ENCODE measurements around the gene ARFRP1. TPM values are rescaled to one million over a fixed set of nuclear protein-coding genes. Genes with fewer than 3 reads are reported as not detected.

Gene ARFRP1
- total RNA-seq, 2 donors from 2014 or later = 35.3 to 76.9 TPM

DNA sequence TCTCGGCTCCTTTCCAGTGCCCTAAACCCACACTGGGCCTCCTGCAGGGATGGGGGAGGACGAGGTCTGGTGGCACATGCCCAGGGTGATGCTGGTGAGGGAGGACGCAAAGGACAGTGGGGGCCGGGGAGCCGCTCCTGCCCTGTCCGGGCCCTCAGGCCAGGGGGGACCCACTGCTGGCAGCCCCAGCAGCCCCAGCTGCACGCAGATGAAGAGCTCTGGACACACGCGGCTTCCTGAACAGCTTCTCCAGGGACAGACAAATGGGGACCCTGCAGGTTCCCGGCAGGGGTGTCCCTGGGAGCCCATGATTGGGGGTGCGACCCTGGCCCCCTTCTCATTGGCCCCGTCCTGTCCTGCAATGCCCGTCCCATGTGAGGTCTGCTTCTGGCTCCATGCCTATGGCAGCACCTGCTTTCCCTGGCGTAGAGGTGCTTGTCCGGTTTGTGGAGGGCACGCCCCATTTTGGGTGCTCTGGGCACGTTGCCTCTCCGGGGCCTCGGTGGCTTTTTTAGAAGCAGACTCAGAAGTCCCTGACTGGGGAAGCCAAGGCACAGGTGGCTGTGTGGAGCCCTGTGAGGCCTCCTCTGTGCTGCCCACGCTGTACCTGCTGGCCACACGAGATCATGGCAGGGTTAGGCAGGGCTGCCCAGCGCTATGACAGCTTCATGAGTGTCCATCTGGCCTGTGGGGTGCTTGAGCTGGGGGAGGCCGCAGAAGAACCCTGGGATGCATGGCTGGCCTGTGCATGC lies 26.7 kb downstream of the ARFRP1 start:
- Histone ChIP-seq H3K27ac (peak overlapping the region; percentile 79), H3K4me3 (no peak overlapping the region), H3K9ac (ENCODE audit: low read depth in 2 of 2, low read length in 2 of 2) (no peak overlapping the region), H3K36me3 (no peaks in the 10 kb centered on the region), H3K4me1 (peaks cover 5% of the 10 kb centered on the region), H3K9me3 (no peaks in the 10 kb centered on the region), H3K27me3 (no peaks in the 10 kb centered on the region)
- intact Hi-C loops (cut with DNase I) = no loop called here
- TF ChIP-seq, protein P1, sequence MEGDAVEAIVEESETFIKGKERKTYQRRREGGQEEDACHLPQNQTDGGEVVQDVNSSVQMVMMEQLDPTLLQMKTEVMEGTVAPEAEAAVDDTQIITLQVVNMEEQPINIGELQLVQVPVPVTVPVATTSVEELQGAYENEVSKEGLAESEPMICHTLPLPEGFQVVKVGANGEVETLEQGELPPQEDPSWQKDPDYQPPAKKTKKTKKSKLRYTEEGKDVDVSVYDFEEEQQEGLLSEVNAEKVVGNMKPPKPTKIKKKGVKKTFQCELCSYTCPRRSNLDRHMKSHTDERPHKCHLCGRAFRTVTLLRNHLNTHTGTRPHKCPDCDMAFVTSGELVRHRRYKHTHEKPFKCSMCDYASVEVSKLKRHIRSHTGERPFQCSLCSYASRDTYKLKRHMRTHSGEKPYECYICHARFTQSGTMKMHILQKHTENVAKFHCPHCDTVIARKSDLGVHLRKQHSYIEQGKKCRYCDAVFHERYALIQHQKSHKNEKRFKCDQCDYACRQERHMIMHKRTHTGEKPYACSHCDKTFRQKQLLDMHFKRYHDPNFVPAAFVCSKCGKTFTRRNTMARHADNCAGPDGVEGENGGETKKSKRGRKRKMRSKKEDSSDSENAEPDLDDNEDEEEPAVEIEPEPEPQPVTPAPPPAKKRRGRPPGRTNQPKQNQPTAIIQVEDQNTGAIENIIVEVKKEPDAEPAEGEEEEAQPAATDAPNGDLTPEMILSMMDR (IDR thresholded peaks at IDR 0.05) = no peak
- DNase-seq = no peak

GRCh38 chr20:63680427-63680826 lies 27.3 kb downstream of the ARFRP1 start:
- DNase-seq = no peak
- Histone ChIP-seq H3K36me3 (no peaks in the 10 kb centered on the region), H3K4me1 (no peaks in the 10 kb centered on the region), H3K27me3 (no peaks in the 10 kb centered on the region), H3K27ac (no peak overlapping the region), H3K4me3 (no peak overlapping the region), H3K9me3 (no peaks in the 10 kb centered on the region), H3K9ac (ENCODE audit: low read depth in 2 of 2, low read length in 2 of 2) (no peak overlapping the region)
- intact Hi-C loops (cut with DNase I) = no loop called here
- TF ChIP-seq, protein P1 (IDR thresholded peaks at IDR 0.05) = no peak

GRCh38 chr20:63679799-63680305 lies 27.9 kb downstream of the ARFRP1 start:
- Histone ChIP-seq H3K4me3 (no peak overlapping the region), H3K27ac (no peak overlapping the region), H3K9me3 (no peaks in the 10 kb centered on the region), H3K9ac (ENCODE audit: low read depth in 2 of 2, low read length in 2 of 2) (no peak overlapping the region), H3K36me3 (no peaks in the 10 kb centered on the region), H3K4me1 (no peaks in the 10 kb centered on the region), H3K27me3 (no peaks in the 10 kb centered on the region)
- no peak for DNase-seq
- intact Hi-C loops (cut with DNase I) = no loop called here
- TF ChIP-seq, protein P1 (IDR thresholded peaks at IDR 0.05) = no peak

DNA sequence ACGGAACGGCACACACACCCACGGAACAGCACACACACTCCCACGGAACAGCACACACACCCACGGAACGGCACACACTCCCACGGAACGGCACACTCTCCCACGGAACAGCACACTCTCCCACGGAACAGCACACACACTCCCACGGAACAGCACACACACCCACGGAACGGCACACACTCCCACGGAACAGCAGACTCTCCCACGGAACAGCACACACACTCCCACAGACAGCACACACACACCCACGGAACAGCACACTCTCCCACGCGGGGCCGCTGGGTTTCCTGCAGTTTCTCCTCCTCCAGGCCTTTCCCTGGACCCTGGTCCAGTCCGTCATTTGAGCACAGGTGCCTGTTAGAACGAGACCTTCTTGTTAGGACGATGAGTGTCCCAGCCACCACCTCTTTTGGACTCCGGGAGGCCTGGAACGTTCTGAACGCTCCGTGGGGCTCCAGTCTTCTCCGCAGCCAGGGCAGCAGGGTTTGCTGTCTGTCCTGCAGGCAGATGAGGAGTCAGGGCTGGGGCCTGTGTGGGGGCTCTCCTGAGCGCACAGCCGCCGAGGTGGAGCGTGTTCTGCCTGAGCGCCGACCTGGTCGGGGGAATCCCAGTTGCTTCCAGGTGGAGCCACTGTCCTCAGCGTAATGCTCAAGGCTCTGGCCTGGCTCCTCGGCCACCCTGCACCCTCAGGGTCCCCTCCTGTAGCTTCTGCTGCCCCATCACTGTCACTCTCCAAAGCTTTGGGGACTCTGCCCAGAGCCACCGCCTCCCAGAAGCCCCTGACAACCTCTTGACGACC lies 28.9 kb downstream of the ARFRP1 start:
- TF ChIP-seq, protein P1 (IDR thresholded peaks at IDR 0.05) = no peak
- H3K4me1 ChIP-seq = no peaks in the 10 kb centered on the region
- H3K27me3 ChIP-seq = no peaks in the 10 kb centered on the region
- H3K36me3 ChIP-seq = no peaks in the 10 kb centered on the region
- H3K27ac ChIP-seq = no peak overlapping the region
- H3K4me3 ChIP-seq = no peak overlapping the region
- intact Hi-C loops (cut with DNase I) = no loop called here
- no peak overlapping the region for H3K9ac ChIP-seq (ENCODE audit: low read depth in 2 of 2, low read length in 2 of 2)
- no peaks in the 10 kb centered on the region for H3K9me3 ChIP-seq
- DNase-seq = no peak

DNA sequence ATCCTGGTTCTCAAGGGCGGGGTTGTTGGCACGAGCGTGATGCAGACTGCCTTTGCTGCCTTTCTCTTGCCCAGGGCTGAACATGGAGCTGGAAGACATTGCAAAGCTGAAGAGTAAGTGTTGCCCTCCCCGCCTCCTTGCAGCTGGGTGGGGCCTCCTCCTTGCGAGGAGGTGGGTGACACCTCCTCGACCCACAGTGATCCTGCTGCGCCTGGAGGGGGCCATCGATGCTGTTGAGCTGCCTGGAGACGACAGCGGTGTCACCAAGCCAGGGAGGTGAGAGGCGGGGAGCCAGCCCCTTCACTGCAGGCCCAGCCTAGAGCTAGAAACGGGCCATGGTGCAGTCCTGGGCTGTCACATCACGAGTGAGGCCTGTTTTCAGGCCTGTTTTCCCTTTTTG lies 29.7 kb downstream of the ARFRP1 start:
- H3K27me3 ChIP-seq = no peaks in the 10 kb centered on the region
- H3K4me1 ChIP-seq = no peaks in the 10 kb centered on the region
- TF ChIP-seq, protein P1 (IDR thresholded peaks at IDR 0.05) = no peak
- intact Hi-C loops (cut with DNase I) = no loop called here
- no peak for DNase-seq
- no peaks in the 10 kb centered on the region for H3K36me3 ChIP-seq
- H3K9ac ChIP-seq (ENCODE audit: low read depth in 2 of 2, low read length in 2 of 2) = no peak overlapping the region
- H3K27ac ChIP-seq = no peak overlapping the region
- no peak overlapping the region for H3K4me3 ChIP-seq
- no peaks in the 10 kb centered on the region for H3K9me3 ChIP-seq
